Measurements from ENCODE around the gene NPY2R.

Gene NPY2R

DNA sequence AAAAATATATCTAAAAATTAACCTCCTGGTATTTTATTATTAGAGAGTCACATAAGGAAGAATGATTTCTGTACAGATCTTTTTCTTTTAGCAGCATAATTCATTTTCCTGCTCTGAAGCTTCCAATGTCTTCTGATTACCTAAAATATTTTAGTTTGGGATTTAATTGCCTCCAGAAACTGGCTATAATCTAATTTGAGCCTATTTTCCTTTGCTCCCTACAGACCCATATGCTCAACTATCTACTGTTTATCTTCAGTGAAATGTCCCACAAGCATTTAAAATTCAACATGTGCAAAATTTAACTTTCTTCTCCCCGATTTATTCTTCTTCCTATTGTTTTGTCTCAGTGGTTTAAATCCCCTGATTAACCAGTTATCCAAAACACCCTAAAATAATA is 29.1 kb downstream of the NPY2R start:
- Histone ChIP-seq H3K9me3 (ENCODE audit: control insufficient read depth, insufficient read depth, low read depth, low read length) (no peaks in the 10 kb centered on the region), H3K27ac (ENCODE audit: extremely low read depth, low read depth, low read length) (no peak overlapping the region), H3K36me3 (ENCODE audit: control insufficient read depth in 2 of 2, insufficient read depth in 1 of 2, low read length in 2 of 2) (no peaks in the 10 kb centered on the region), H3K4me1 (ENCODE audit: control insufficient read depth, insufficient read depth, low read length) (no peaks in the 10 kb centered on the region), H3K4me3 (ENCODE audit: low read depth, low read length) (no peak overlapping the region)
- POLR2A ChIA-PET = no interaction called here
- TF ChIP-seq ZNF677 (tag by site-specific recombination; IDR thresholded peaks at IDR 0.05) (no peak), ZNF610 (tag by site-specific recombination; IDR thresholded peaks at IDR 0.05; ENCODE audit: borderline replicate concordance) (no peak), ZNF561 (tag by site-specific recombination; IDR thresholded peaks at IDR 0.05; ENCODE audit: borderline replicate concordance) (no peak), ZBTB20 (tag by site-specific recombination; IDR thresholded peaks at IDR 0.05) (no peak), ZNF433 (tag by site-specific recombination; IDR thresholded peaks at IDR 0.05; ENCODE audit: low read depth) (no peak), GLIS2 (tag by site-specific recombination; IDR thresholded peaks at IDR 0.05) (no peak)
- TF ChIP-seq, protein P1, sequence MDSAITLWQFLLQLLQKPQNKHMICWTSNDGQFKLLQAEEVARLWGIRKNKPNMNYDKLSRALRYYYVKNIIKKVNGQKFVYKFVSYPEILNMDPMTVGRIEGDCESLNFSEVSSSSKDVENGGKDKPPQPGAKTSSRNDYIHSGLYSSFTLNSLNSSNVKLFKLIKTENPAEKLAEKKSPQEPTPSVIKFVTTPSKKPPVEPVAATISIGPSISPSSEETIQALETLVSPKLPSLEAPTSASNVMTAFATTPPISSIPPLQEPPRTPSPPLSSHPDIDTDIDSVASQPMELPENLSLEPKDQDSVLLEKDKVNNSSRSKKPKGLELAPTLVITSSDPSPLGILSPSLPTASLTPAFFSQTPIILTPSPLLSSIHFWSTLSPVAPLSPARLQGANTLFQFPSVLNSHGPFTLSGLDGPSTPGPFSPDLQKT (IDR thresholded peaks at IDR 0.05; ENCODE audit: borderline replicate concordance, low read depth, low read length) = no peak
- TF ChIP-seq, protein P2, sequence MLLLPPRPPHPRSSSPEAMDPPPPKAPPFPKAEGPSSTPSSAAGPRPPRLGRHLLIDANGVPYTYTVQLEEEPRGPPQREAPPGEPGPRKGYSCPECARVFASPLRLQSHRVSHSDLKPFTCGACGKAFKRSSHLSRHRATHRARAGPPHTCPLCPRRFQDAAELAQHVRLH (tag by site-specific recombination; IDR thresholded peaks at IDR 0.05) = no peak
- TF ChIP-seq, protein P3, sequence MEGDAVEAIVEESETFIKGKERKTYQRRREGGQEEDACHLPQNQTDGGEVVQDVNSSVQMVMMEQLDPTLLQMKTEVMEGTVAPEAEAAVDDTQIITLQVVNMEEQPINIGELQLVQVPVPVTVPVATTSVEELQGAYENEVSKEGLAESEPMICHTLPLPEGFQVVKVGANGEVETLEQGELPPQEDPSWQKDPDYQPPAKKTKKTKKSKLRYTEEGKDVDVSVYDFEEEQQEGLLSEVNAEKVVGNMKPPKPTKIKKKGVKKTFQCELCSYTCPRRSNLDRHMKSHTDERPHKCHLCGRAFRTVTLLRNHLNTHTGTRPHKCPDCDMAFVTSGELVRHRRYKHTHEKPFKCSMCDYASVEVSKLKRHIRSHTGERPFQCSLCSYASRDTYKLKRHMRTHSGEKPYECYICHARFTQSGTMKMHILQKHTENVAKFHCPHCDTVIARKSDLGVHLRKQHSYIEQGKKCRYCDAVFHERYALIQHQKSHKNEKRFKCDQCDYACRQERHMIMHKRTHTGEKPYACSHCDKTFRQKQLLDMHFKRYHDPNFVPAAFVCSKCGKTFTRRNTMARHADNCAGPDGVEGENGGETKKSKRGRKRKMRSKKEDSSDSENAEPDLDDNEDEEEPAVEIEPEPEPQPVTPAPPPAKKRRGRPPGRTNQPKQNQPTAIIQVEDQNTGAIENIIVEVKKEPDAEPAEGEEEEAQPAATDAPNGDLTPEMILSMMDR (tag by site-specific recombination; IDR thresholded peaks at IDR 0.05) = no peak
- TF ChIP-seq, protein P4, sequence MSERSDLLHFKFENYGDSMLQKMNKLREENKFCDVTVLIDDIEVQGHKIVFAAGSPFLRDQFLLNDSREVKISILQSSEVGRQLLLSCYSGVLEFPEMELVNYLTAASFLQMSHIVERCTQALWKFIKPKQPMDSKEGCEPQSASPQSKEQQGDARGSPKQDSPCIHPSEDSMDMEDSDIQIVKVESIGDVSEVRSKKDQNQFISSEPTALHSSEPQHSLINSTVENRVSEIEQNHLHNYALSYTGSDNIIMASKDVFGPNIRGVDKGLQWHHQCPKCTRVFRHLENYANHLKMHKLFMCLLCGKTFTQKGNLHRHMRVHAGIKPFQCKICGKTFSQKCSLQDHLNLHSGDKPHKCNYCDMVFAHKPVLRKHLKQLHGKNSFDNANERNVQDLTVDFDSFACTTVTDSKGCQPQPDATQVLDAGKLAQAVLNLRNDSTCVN (tag by site-specific recombination; optimal IDR thresholded peaks at IDR 0.05) = no peak
- CTCF ChIA-PET = no interaction called here

DNA sequence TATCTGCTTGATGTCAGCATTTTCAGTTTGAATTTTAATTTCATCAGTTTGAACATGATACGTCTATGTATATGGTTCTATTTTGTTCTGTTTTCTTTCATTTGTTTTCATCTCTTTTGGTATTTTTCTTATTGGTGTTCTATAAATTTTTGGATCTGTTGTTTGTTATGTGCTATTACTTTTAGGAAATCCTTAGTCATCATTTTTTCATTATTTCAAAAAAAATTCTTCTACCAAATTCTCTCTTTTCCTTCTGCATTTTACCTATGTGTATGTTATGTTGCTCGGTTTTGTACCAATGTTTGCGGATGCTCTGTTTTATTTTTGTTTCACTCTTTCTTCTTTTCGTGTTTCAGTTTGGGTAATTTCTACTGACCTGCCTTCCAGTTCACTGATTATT is 32.8 kb downstream of the NPY2R start:
- CTCF ChIA-PET = no interaction called here
- Histone ChIP-seq H3K9me3 (ENCODE audit: control insufficient read depth, insufficient read depth, low read depth, low read length) (no peaks in the 10 kb centered on the region), H3K36me3 (ENCODE audit: control insufficient read depth in 2 of 2, insufficient read depth in 1 of 2, low read length in 2 of 2) (no peaks in the 10 kb centered on the region), H3K27ac (ENCODE audit: extremely low read depth, low read depth, low read length) (no peak overlapping the region), H3K4me3 (ENCODE audit: low read depth, low read length) (no peak overlapping the region), H3K4me1 (ENCODE audit: control insufficient read depth, insufficient read depth, low read length) (no peaks in the 10 kb centered on the region)
- no peak for TF ChIP-seq SCRT2 (tag by site-specific recombination; IDR thresholded peaks at IDR 0.05)
- TF ChIP-seq ZNF777 (tag by site-specific recombination; IDR thresholded peaks at IDR 0.05; ENCODE audit: borderline replicate concordance) = no peak
- no peak for TF ChIP-seq ZNF391 (tag by site-specific recombination; IDR thresholded peaks at IDR 0.05; ENCODE audit: borderline replicate concordance, low read depth)
- no peak for TF ChIP-seq ZNF266 (tag by site-specific recombination; IDR thresholded peaks at IDR 0.05; ENCODE audit: low read depth)
- no peak for TF ChIP-seq RBAK (tag by site-specific recombination; IDR thresholded peaks at IDR 0.05)
- TF ChIP-seq, protein P5, sequence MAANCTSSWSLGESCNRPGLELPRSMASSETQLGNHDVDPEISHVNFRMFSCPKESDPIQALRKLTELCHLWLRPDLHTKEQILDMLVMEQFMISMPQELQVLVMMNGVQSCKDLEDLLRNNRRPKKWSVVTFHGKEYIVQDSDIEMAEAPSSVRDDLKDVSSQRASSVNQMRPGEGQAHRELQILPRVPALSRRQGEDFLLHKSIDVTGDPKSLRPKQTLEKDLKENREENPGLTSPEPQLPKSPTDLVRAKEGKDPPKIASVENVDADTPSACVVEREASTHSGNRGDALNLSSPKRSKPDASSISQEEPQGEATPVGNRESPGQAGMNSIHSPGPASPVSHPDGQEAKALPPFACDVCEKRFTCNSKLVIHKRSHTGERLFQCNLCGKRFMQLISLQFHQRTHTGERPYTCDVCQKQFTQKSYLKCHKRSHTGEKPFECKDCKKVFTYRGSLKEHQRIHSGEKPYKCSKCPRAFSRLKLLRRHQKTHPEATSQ (tag by site-specific recombination; IDR thresholded peaks at IDR 0.05) = no peak
- TF ChIP-seq, protein P6, sequence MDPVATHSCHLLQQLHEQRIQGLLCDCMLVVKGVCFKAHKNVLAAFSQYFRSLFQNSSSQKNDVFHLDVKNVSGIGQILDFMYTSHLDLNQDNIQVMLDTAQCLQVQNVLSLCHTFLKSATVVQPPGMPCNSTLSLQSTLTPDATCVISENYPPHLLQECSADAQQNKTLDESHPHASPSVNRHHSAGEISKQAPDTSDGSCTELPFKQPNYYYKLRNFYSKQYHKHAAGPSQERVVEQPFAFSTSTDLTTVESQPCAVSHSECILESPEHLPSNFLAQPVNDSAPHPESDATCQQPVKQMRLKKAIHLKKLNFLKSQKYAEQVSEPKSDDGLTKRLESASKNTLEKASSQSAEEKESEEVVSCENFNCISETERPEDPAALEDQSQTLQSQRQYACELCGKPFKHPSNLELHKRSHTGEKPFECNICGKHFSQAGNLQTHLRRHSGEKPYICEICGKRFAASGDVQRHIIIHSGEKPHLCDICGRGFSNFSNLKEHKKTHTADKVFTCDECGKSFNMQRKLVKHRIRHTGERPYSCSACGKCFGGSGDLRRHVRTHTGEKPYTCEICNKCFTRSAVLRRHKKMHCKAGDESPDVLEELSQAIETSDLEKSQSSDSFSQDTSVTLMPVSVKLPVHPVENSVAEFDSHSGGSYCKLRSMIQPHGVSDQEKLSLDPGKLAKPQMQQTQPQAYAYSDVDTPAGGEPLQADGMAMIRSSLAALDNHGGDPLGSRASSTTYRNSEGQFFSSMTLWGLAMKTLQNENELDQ (tag by site-specific recombination; IDR thresholded peaks at IDR 0.05; ENCODE audit: low read depth) = no peak
- no peak for TF ChIP-seq ZNF654 (tag by site-specific recombination; IDR thresholded peaks at IDR 0.05; ENCODE audit: low read depth)
- POLR2A ChIA-PET = no interaction called here
